ENCODE measurements around the gene SCRN2. TPM values are rescaled to one million over a fixed set of nuclear protein-coding genes. Genes with fewer than 3 reads are reported as not detected.

Gene SCRN2
- total and polyA plus RNA-seq, 2 of the 8 experiments (the other 6 are each of a cell fraction or from before 2014, with no cell fraction given) = 24.4 to 42.3 TPM

- Histone ChIP-seq H2BK15ac (ENCODE audit: low read length) (no peak overlapping the region), H4K91ac (replicated peaks; ENCODE audit: insufficient read length, low read length) (no peak overlapping the region), H3K4ac (replicated peaks; ENCODE audit: insufficient read length, low read depth, low read length) (no peak overlapping the region), H4K5ac (ENCODE audit: insufficient read length, low read depth, low read length) (no peak overlapping the region), H3K4me2 (ENCODE audit: insufficient read depth in 1 of 2, low read depth in 2 of 2, low read length in 2 of 2) (no peak overlapping the region), H3K4me3 (ENCODE audit: extremely low read depth in 1 of 4, insufficient read depth in 2 of 4, low read depth in 3 of 4, low read length in 4 of 4) (no peak overlapping the region), H3K23me2 (ENCODE audit: low read depth, low read length) (peaks cover 3% of the 10 kb centered on the region; the same call in 1 of the 2 replicates), H3K36me3 (ENCODE audit: control insufficient read depth in 2 of 4, insufficient read depth in 4 of 4, low read length in 3 of 4) (peaks cover 0 to 9% (median 1%) of the 10 kb centered on the region in 4 experiments; a peak in 4 of 8 replicates), H2BK20ac (ENCODE audit: low read length) (no peak overlapping the region), H3K4me1 (replicated peaks in 1 of 4; ENCODE audit: control insufficient read depth in 3 of 4, insufficient read depth in 4 of 4, low read length in 3 of 4) (peaks cover 0 to 6% (median 2%) of the 10 kb centered on the region in 4 experiments; a peak in 4 of 7 replicates), H3K79me1 (ENCODE audit: low read depth, low read length) (no peaks in the 10 kb centered on the region), H3K79me2 (ENCODE audit: control insufficient read depth in 1 of 2, insufficient read depth in 2 of 2, low read length in 2 of 2) (peaks cover 2 to 13% of the 10 kb centered on the region in 2 experiments), H3K18ac (ENCODE audit: extremely low read depth, low read length) (no peak overlapping the region), H2BK12ac (ENCODE audit: low read depth, low read length) (no peak overlapping the region), H4K20me1 (replicated peaks in 1 of 2; ENCODE audit: control insufficient read depth in 1 of 2, insufficient read depth in 2 of 2, low read length in 2 of 2) (no peaks in the 10 kb centered on the region), H2BK120ac (replicated peaks; ENCODE audit: low read depth, low read length) (no peak overlapping the region), H3K27ac (ENCODE audit: low read depth, low read length) (no peak overlapping the region), H3K23ac (ENCODE audit: insufficient read length) (no peak overlapping the region), H3K56ac (replicated peaks; ENCODE audit: insufficient read length, low read depth, low read length) (no peak overlapping the region), H3K9ac (replicated peaks in 1 of 4; ENCODE audit: extremely low read depth in 1 of 4, low read depth in 3 of 4, low read length in 3 of 4) (no peak overlapping the region), H4K8ac (ENCODE audit: extremely low read depth, insufficient read depth, low read length) (no peak overlapping the region), H3K9me3 (ENCODE audit: insufficient read depth in 2 of 2, low read depth in 1 of 2, low read length in 1 of 2) (no peaks in the 10 kb centered on the region), H3K27me3 (replicated peaks in 1 of 4; ENCODE audit: control insufficient read depth in 3 of 4, extremely low read depth in 1 of 4, insufficient read depth in 3 of 4, low read length in 3 of 4) (no peaks in the 10 kb centered on the region), H3K14ac (ENCODE audit: insufficient read length) (no peak overlapping the region), H2BK5ac (ENCODE audit: low read depth, low read length) (no peak overlapping the region), H2AFZ (ENCODE audit: low read length) (no peak overlapping the region), H2AK5ac (ENCODE audit: low read depth, low read length) (no peak overlapping the region)
- POLR2A ChIA-PET (ENCODE audit: partially characterized antibody) = interaction anchor here (1.0 kb wide), 1 partner anchor 28 kb away, joined by 3 read pairs; no protein-coding TSS in a partner anchor
- FAIRE-seq (no peak), DNase-seq (ENCODE audit: low read depth in 1 of 2, low spot score in 2 of 2) (no peak)
- CTCF ChIA-PET (ENCODE audit: partially characterized antibody) = interaction anchor here (0.8 to 33.0 kb wide), 3 partner anchors 10 to 52 kb away, joined by 3 to 1206 read pairs (median 373); partner anchors contain the start of genes SP2 and SP6
- 86% methylated on average over 5 of the region's 5 CpGs; no CpG with 5 or more reads in 1 of the 2 experiments for WGBS, 2 experiments (ENCODE audit: extremely low coverage in 1 of 2, insufficient coverage in 1 of 2, insufficient read length in 1 of 2, insufficient replicate concordance in 2 of 2, low coverage in 1 of 2, low lambda C conversion rate in 2 of 2, missing lambda C conversion rate in 1 of 2)
- no peak for TF ChIP-seq EZH2 (IDR thresholded peaks at IDR 0.05; ENCODE audit: low read depth, low read length, severe bottlenecking)
- TF ChIP-seq MAX (IDR thresholded peaks at IDR 0.05) = no peak
- no peak for TF ChIP-seq BCL11A (IDR thresholded peaks at IDR 0.05; ENCODE audit: low read depth in 2 of 2, low read length in 2 of 2)
- no peak for TF ChIP-seq RNF2 (IDR thresholded peaks at IDR 0.05; ENCODE audit: borderline replicate concordance, low read depth, low read length, missing control alignments, poor library complexity, severe bottlenecking)
- TF ChIP-seq TCF12 (IDR thresholded peaks at IDR 0.05; ENCODE audit: low read depth, low read length) = no peak
- no peak for TF ChIP-seq SP2 (IDR thresholded peaks at IDR 0.05; ENCODE audit: low read length)
- no peak for TF ChIP-seq POLR2AphosphoS5 (IDR thresholded peaks at IDR 0.05; ENCODE audit: low read depth, low read length)
- no peak for TF ChIP-seq SAP30 (IDR thresholded peaks at IDR 0.05; ENCODE audit: insufficient read depth, insufficient replicate concordance, low read length)
- TF ChIP-seq ASH2L (IDR thresholded peaks at IDR 0.05; ENCODE audit: low read length) = no peak
- TF ChIP-seq HDAC6 (IDR thresholded peaks at IDR 0.05; ENCODE audit: low read depth, low read length) = no peak
- no peak for TF ChIP-seq NRF1 (IDR thresholded peaks at IDR 0.05; ENCODE audit: low read depth, low read length)
- TF ChIP-seq NANOG (IDR thresholded peaks at IDR 0.05; ENCODE audit: insufficient read depth, low read depth, low read length, poor library complexity, severe bottlenecking) = no peak
- TF ChIP-seq ATF3 (IDR thresholded peaks at IDR 0.05; ENCODE audit: insufficient read depth, low read depth, low read length) = no peak
Measured at GRCh38 chr17:47834756-47835155, 6.3 kb downstream of the SCRN2 start.

All from H1 (cell line).